Measurements from ENCODE around the gene ENC1. TPM values are rescaled to one million over a fixed set of nuclear protein-coding genes. Genes with fewer than 3 reads are reported as not detected.

Gene ENC1
- total RNA-seq, 2 experiments from 2014 or later = 0.38 to 1.5 TPM

GRCh38 chr5:74599148-74599547 is 41.4 kb downstream of the ENC1 start:
- no peak overlapping the region for H3K4me3 Mint-ChIP-seq
- peaks cover 40% of the 10 kb centered on the region for H3K27me3 Mint-ChIP-seq
- no peak overlapping the region for H3K27ac Mint-ChIP-seq
- CTCF ChIA-PET = no interaction called here
- DNase-seq (no peak), ATAC-seq (no peak)
- H3K36me3 Mint-ChIP-seq = no peaks in the 10 kb centered on the region
- H3K4me1 Mint-ChIP-seq = no peaks in the 10 kb centered on the region
- H3K9me3 Mint-ChIP-seq (ENCODE audit: low read depth) = no peaks in the 10 kb centered on the region

- no peaks in the 10 kb centered on the region for H3K4me1 Mint-ChIP-seq
- no peak overlapping the region for H3K27ac Mint-ChIP-seq
- no peak for ATAC-seq
- CTCF ChIA-PET = no interaction called here
- H3K36me3 Mint-ChIP-seq = no peaks in the 10 kb centered on the region
- no peak overlapping the region for H3K4me3 Mint-ChIP-seq
- H3K27me3 Mint-ChIP-seq = peaks cover 41% of the 10 kb centered on the region
- no peaks in the 10 kb centered on the region for H3K9me3 Mint-ChIP-seq (ENCODE audit: low read depth)
- DNase-seq = no peak
These were observed 41.8 kb downstream of the ENC1 start for GRCh38 chr5:74598731-74599130.

- Mint-ChIP-seq H3K36me3 (no peaks in the 10 kb centered on the region), H3K27me3 (peaks cover 37% of the 10 kb centered on the region)
- CTCF ChIA-PET = no interaction called here
These were observed 43.6 kb downstream of the ENC1 start for GRCh38 chr5:74596927-74597326.

GRCh38 chr5:74595143-74595925 is 45.2 kb downstream of the ENC1 start:
- ATAC-seq (no peak), DNase-seq (no peak)
- H3K4me1 Mint-ChIP-seq = no peaks in the 10 kb centered on the region
- peaks cover 41% of the 10 kb centered on the region for H3K27me3 Mint-ChIP-seq
- no peaks in the 10 kb centered on the region for H3K9me3 Mint-ChIP-seq (ENCODE audit: low read depth)
- H3K36me3 Mint-ChIP-seq = no peaks in the 10 kb centered on the region
- no peak overlapping the region for H3K4me3 Mint-ChIP-seq
- CTCF ChIA-PET = interaction anchor here (0.6 kb wide), 1 partner anchor 953 kb away, joined by 3 read pairs; no protein-coding TSS in a partner anchor
- no peak overlapping the region for H3K27ac Mint-ChIP-seq

More at GRCh38 chr5:74596927-74597326, 43.6 kb downstream of the ENC1 start:
- Mint-ChIP-seq H3K4me1 (no peaks in the 10 kb centered on the region), H3K4me3 (no peak overlapping the region), H3K9me3 (ENCODE audit: low read depth) (no peaks in the 10 kb centered on the region), H3K27ac (no peak overlapping the region)
- ATAC-seq (no peak), DNase-seq (no peak)

GRCh38 chr5:74594137-74595040 is 46.1 kb downstream of the ENC1 start:
- ATAC-seq (no peak), DNase-seq (no peak)
- Mint-ChIP-seq H3K4me1 (no peaks in the 10 kb centered on the region), H3K27ac (no peak overlapping the region), H3K36me3 (no peaks in the 10 kb centered on the region), H3K4me3 (no peak overlapping the region), H3K27me3 (peaks cover 37% of the 10 kb centered on the region), H3K9me3 (ENCODE audit: low read depth) (no peaks in the 10 kb centered on the region)
- CTCF ChIA-PET = no interaction called here

GRCh38 chr5:74589204-74590056 is 51.1 kb downstream of the ENC1 start:
- H3K4me3 Mint-ChIP-seq = no peak overlapping the region
- no peaks in the 10 kb centered on the region for H3K36me3 Mint-ChIP-seq
- DNase-seq (no peak), ATAC-seq (no peak)
- no peak overlapping the region for H3K27ac Mint-ChIP-seq
- peaks cover 52% of the 10 kb centered on the region for H3K27me3 Mint-ChIP-seq
- no peaks in the 10 kb centered on the region for H3K4me1 Mint-ChIP-seq
- CTCF ChIA-PET = no interaction called here
- H3K9me3 Mint-ChIP-seq (ENCODE audit: low read depth) = no peaks in the 10 kb centered on the region

GRCh38 chr5:74588415-74588814 is 52.1 kb downstream of the ENC1 start:
- no peaks in the 10 kb centered on the region for H3K4me1 Mint-ChIP-seq
- peaks cover 56% of the 10 kb centered on the region for H3K27me3 Mint-ChIP-seq
- no peaks in the 10 kb centered on the region for H3K9me3 Mint-ChIP-seq (ENCODE audit: low read depth)
- no peak overlapping the region for H3K4me3 Mint-ChIP-seq
- DNase-seq = no peak
- CTCF ChIA-PET = no interaction called here
- H3K36me3 Mint-ChIP-seq = no peaks in the 10 kb centered on the region
- ATAC-seq = no peak
- no peak overlapping the region for H3K27ac Mint-ChIP-seq

GRCh38 chr5:74587890-74588289 is 52.6 kb downstream of the ENC1 start:
- ATAC-seq (no peak), DNase-seq (no peak)
- H3K4me1 Mint-ChIP-seq = no peaks in the 10 kb centered on the region
- H3K27ac Mint-ChIP-seq = no peak overlapping the region
- H3K27me3 Mint-ChIP-seq = peaks cover 58% of the 10 kb centered on the region
- H3K9me3 Mint-ChIP-seq (ENCODE audit: low read depth) = no peaks in the 10 kb centered on the region
- H3K36me3 Mint-ChIP-seq = no peaks in the 10 kb centered on the region
- CTCF ChIA-PET = no interaction called here
- H3K4me3 Mint-ChIP-seq = no peak overlapping the region

GRCh38 chr5:74587300-74587699 is 53.2 kb downstream of the ENC1 start:
- H3K36me3 Mint-ChIP-seq = peaks cover 1% of the 10 kb centered on the region
- no peaks in the 10 kb centered on the region for H3K9me3 Mint-ChIP-seq (ENCODE audit: low read depth)
- CTCF ChIA-PET = no interaction called here
- H3K4me1 Mint-ChIP-seq = no peaks in the 10 kb centered on the region
- peaks cover 61% of the 10 kb centered on the region for H3K27me3 Mint-ChIP-seq
- DNase-seq (no peak), ATAC-seq (no peak)
- no peak overlapping the region for H3K27ac Mint-ChIP-seq
- H3K4me3 Mint-ChIP-seq = no peak overlapping the region

GRCh38 chr5:74586856-74587255 is 53.7 kb downstream of the ENC1 start:
- CTCF ChIA-PET = no interaction called here
- Mint-ChIP-seq H3K36me3 (peaks cover 1% of the 10 kb centered on the region), H3K27ac (no peak overlapping the region), H3K4me1 (no peaks in the 10 kb centered on the region), H3K9me3 (ENCODE audit: low read depth) (no peaks in the 10 kb centered on the region), H3K27me3 (peaks cover 59% of the 10 kb centered on the region), H3K4me3 (no peak overlapping the region)
- ATAC-seq (no peak), DNase-seq (no peak)

- Mint-ChIP-seq H3K4me1 (peaks cover 18% of the 10 kb centered on the region), H3K4me3 (no peak overlapping the region), H3K27ac (no peak overlapping the region), H3K27me3 (peaks cover 65% of the 10 kb centered on the region), H3K36me3 (peaks cover 1% of the 10 kb centered on the region), H3K9me3 (ENCODE audit: low read depth) (no peaks in the 10 kb centered on the region)
- CTCF ChIA-PET = no interaction called here
- ATAC-seq = no peak
- DNase-seq = no peak
These were observed 57.7 kb downstream of the ENC1 start for GRCh38 chr5:74582853-74583252.

- no peaks in the 10 kb centered on the region for H3K9me3 Mint-ChIP-seq (ENCODE audit: low read depth)
- no peak overlapping the region for H3K4me3 Mint-ChIP-seq
- ATAC-seq (no peak), DNase-seq (no peak)
- peaks cover 4% of the 10 kb centered on the region for H3K36me3 Mint-ChIP-seq
- H3K27me3 Mint-ChIP-seq = peaks cover 61% of the 10 kb centered on the region
- CTCF ChIA-PET = no interaction called here
- no peak overlapping the region for H3K27ac Mint-ChIP-seq
- H3K4me1 Mint-ChIP-seq = peaks cover 26% of the 10 kb centered on the region
These were observed 58.6 kb downstream of the ENC1 start for GRCh38 chr5:74581988-74582365.

- ATAC-seq = no peak
- H3K27ac Mint-ChIP-seq = no peak overlapping the region
- H3K9me3 Mint-ChIP-seq (ENCODE audit: low read depth) = no peaks in the 10 kb centered on the region
- H3K36me3 Mint-ChIP-seq = peaks cover 4% of the 10 kb centered on the region
- DNase-seq = no peak
- H3K27me3 Mint-ChIP-seq = peaks cover 52% of the 10 kb centered on the region
- peaks cover 37% of the 10 kb centered on the region for H3K4me1 Mint-ChIP-seq
- no peak overlapping the region for H3K4me3 Mint-ChIP-seq
- CTCF ChIA-PET = interaction anchor here (1.0 kb wide), 1 partner anchor 340 kb away, joined by 3 read pairs; no protein-coding TSS in a partner anchor
These were observed 59.8 kb downstream of the ENC1 start for GRCh38 chr5:74580729-74581109.
